Gastroesophageal sphincter (tissue), 3 donors: Measurements from ENCODE around the gene PRSS8.

ENCODE experiments used
- CTCF ChIP-seq, 4 experiments: fragments of 200-600 bp in 2 of 4; fragments of 450-650 bp in 2 of 4; sonication (generic) in 1 of 4; IDR thresholded peaks; one replicate each; pipeline ENCODE4 v1.5.1; 2017 to 2019; ENCODE audit warnings: antibody characterized with exemption in 4 of 4, mild to moderate bottlenecking in 2 of 4, moderate library complexity in 2 of 4
- EP300 ChIP-seq: sonication (generic); formaldehyde crosslinking; IDR thresholded peaks from one replicate; pipeline ENCODE4 v1.6.1; 2017; ENCODE audit warnings: antibody characterized with exemption, mild to moderate bottlenecking
- POLR2A ChIP-seq, 2 donors: fragments of 450-650 bp; IDR thresholded peaks; one replicate each; pipeline ENCODE4 v1.6.1; 2017; ENCODE audit warnings: antibody characterized with exemption in 2 of 2, mild to moderate bottlenecking in 2 of 2, moderate library complexity in 1 of 2
- POLR2AphosphoS5 ChIP-seq: sonication (generic); formaldehyde crosslinking; IDR thresholded peaks from one replicate; pipeline ENCODE4 v1.6.1; 2017; ENCODE audit warnings: antibody characterized with exemption

GRCh38 chr16:31168848-31169247, 33.3 kb upstream of the PRSS8 start:
- TF ChIP-seq POLR2AphosphoS5, result no peak
- no peak for TF ChIP-seq CTCF (IDR thresholded peaks at IDR 0.05)
- no peak for TF ChIP-seq EP300
- no peak for TF ChIP-seq POLR2A (IDR thresholded peaks at IDR 0.05)
